BLaER1 (cell line): ENCODE data around the gene CARHSP1.
A peak's percentile ranks its signal among the peaks of the same experiment; 100 is the strongest.

Experiments used
- H3K27ac ChIP-seq: shearing (Covaris generic); formaldehyde crosslinking; 2 replicates; pipeline ENCODE4 v1.8.1; 2022
- H3K27me3 ChIP-seq: shearing (Covaris generic); formaldehyde crosslinking; 2 replicates; pipeline ENCODE4 v1.8.1; 2022
- H3K36me3 ChIP-seq: shearing (Covaris generic); formaldehyde crosslinking; 2 replicates; pipeline ENCODE4 v1.8.1; 2022
- H3K4me1 ChIP-seq: shearing (Covaris generic); formaldehyde crosslinking; 2 replicates; pipeline ENCODE4 v1.8.1; 2022
- H3K4me2 ChIP-seq: shearing (Covaris generic); formaldehyde crosslinking; 2 replicates; pipeline ENCODE4 v1.8.1; 2022
- H3K4me3 ChIP-seq: shearing (Covaris generic); formaldehyde crosslinking; 2 replicates; pipeline ENCODE4 v1.8.1; 2022
- H3K9ac ChIP-seq: shearing (Covaris generic); formaldehyde crosslinking; 2 replicates; pipeline ENCODE4 v1.8.1; 2022
- H3K9me3 ChIP-seq: shearing (Covaris generic); formaldehyde crosslinking; 2 replicates; pipeline ENCODE4 v1.8.1; 2022
- H4K20me1 ChIP-seq: shearing (Covaris generic); formaldehyde crosslinking; 2 replicates; pipeline ENCODE4 v1.8.1; 2022
- Cebpa-rat ChIP-seq: shearing (Covaris generic); IDR thresholded peaks from 2 replicates; pipeline ENCODE4 v1.8.1; 2022

The CARHSP1 gene

DNA sequence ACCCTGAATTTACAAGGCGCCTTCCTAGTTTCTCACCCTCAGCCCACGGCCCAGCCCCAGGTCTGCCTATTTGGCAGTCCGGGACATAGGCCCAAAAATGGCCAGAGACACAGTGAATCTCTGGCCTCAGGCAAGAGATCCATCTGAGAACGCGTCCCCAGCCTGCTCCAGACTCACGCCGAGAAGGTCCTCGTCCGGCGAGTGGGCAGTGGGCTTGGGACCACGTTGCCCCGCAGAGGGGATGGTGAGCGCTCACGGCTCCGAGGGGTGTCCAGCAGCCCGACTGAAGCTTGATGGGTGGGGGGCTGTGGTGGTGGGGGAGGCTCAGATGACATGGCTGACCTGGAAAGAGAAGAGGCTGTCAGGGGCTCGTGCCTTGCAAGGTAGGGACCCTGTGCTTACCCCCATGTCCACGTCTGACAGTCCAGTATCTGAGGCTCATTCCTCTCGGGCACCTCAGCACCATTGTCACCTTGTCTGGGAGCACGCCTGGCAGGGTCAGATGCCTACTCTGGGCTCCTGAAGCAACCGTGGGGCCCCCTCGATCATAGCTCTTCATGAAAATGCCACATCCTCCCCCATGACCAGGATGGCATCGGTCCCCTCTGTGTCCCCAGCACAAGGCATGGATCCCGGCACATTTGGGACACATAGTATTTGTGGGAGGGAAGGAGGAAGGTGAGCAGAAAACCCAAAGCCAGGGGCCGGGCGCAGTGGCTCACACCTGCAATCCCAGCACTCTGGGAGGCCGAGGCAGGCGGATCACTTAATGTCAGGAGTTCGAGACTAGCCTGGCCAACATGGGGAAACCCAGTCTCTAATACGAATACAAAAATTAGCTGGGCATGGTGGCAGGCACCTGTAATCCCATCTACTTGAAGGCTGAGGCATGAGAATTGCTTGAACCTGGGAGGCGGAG lies 9.6 kb downstream of the CARHSP1 start:
- TF ChIP-seq Cebpa-rat, result no peak
- Histone ChIP-seq H3K36me3 (peaks cover 90% of the 10 kb centered on the region), H3K4me1 (peaks cover 100% of the 10 kb centered on the region), H3K9ac (peak overlapping the region; percentile 43), H3K27me3 (no peaks in the 10 kb centered on the region), H4K20me1 (peaks cover 79% of the 10 kb centered on the region), H3K4me3 (no peak overlapping the region), H3K9me3 (no peaks in the 10 kb centered on the region), H3K4me2 (peak overlapping the region; percentile 96), H3K27ac (peak overlapping the region; percentile 76)

DNA sequence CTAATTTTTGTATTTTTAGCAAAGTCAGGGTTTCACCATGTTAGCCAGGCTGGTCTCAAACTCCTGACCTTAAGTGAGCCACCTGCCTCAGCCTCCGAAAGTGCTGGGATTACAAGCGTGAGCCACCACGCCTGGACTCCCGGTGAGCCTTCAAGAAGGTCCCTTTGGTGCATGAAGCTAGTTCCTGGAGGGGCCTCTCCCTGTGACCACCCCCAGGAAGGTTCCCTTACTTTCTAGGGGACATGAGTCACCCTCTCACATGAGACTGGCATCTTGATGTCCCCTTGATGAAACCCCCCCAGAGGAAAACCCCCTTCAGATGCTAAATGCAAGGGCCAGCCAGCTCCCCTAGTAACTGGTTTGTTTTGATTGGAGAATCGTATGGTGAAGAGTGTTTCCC lies 12.8 kb downstream of the CARHSP1 start:
- Histone ChIP-seq H3K36me3 (peaks cover 90% of the 10 kb centered on the region), H3K4me2 (peak overlapping the region; percentile 96), H3K9me3 (no peaks in the 10 kb centered on the region), H3K9ac (peak overlapping the region; percentile 75; the same call in 1 of the 2 replicates), H3K27ac (peak overlapping the region; percentile 82), H3K4me1 (peaks cover 100% of the 10 kb centered on the region), H3K4me3 (peak overlapping the region; percentile 54; the same call in 1 of the 2 replicates), H4K20me1 (peaks cover 60% of the 10 kb centered on the region), H3K27me3 (no peaks in the 10 kb centered on the region)
- TF ChIP-seq Cebpa-rat, result no peak

DNA sequence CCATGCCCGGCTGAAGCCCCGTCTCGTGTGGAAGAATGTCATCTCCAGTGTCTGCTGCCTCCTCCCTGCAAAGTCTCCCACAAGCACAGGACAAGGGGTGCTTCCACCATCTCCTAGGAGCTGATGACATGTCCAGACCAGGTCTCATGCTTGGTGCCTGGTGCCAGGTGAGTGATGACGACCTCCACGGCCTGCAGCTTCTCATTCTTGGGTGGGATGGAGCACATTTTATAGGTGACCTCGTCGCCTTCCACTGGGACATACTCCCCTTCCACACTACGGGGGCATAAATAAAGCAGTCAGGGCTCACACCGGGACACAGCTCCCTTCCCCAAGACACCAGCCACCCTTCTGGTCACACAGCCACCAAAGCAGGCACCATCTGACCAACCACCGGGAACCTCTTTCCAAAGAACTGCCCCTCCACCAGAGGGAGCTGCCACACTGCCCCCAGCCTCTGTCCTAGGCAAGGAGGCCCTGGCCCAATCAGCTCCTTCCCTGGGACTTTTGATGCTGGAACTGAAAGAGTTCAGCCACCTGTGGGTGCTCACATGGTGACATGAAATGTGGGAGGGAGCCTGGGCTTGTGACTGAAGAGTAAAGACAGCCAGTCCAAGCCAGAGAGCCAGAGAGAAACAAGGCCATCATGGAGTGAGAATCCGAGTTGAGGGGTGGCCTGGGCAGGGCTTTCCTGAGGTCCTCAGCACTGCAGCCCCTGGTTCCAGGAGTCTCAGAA lies 13.6 kb downstream of the CARHSP1 start:
- Histone ChIP-seq H3K9me3 (no peaks in the 10 kb centered on the region), H3K4me3 (no peak overlapping the region), H3K36me3 (peaks cover 85% of the 10 kb centered on the region), H3K27me3 (no peaks in the 10 kb centered on the region), H3K9ac (peak overlapping the region; percentile 75; the same call in 1 of the 2 replicates), H3K4me2 (peak overlapping the region; percentile 96), H4K20me1 (peaks cover 55% of the 10 kb centered on the region), H3K27ac (peak overlapping the region; percentile 82), H3K4me1 (peaks cover 100% of the 10 kb centered on the region)
- TF ChIP-seq Cebpa-rat, result no peak

DNA sequence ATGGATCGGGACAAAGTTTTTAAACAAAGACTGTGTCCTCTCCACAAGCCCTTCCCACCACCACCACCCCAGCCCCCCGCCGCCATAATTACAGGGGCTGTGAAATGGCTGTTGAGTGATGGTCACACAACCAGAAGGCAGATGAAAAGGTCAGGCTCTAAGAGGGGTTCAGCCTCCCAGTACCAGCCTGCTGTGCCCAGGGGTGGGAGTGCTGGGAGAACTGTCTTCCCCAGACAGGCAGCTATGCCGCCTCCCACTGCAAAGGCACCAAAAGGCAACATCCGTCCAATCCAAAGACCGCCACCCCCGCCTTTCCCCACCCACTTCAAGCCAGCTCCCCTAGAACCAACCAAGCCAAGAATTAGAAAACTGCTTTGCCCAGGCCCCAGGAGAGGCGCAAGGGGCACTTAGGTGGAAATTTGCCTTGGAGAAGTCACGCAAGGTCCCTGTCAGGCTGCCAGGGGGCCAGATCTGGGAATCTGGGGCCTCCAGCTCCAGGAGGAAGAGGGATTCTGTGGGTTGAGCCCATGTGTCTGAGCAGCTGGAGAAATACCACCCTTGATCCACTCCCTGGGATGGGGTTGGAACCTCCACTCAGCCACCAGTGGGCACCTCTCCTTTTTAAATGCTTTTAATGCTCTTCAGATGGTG lies 14.4 kb downstream of the CARHSP1 start:
- peaks cover 47% of the 10 kb centered on the region for H4K20me1 ChIP-seq
- no peak for TF ChIP-seq Cebpa-rat
- peaks cover 85% of the 10 kb centered on the region for H3K36me3 ChIP-seq

DNA sequence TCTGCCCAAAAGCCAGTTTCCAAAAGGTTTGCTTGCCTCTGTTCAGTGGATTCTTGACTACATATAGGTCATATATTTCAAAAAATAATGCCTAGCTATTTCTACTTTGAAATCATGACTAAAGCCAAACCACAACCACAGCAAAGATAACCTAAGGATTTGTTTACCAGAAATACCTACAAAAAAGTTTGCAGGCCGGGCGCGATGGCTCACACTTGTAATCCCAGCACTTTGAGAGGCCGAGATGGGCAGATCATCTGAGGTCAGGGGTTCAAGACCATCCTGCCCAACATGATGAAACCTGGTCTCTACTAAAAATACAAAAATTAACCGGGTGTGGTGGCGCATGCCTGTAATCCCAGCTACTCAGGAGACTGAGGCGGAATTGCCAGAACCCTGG lies 15.2 kb downstream of the CARHSP1 start:
- Histone ChIP-seq H3K36me3 (peaks cover 85% of the 10 kb centered on the region), H3K4me2 (peak overlapping the region; percentile 96), H3K27ac (peak overlapping the region; percentile 84), H3K27me3 (no peaks in the 10 kb centered on the region), H4K20me1 (peaks cover 39% of the 10 kb centered on the region), H3K4me3 (no peak overlapping the region), H3K9ac (0 out of 2 replicates have a peak overlapping the region, but pooled peaks have one; percentile 35), H3K4me1 (peaks cover 100% of the 10 kb centered on the region), H3K9me3 (no peaks in the 10 kb centered on the region)
- TF ChIP-seq Cebpa-rat, result no peak

More for the DNA sequence above, 14.4 kb downstream of the CARHSP1 start:
- H3K4me1 ChIP-seq, result peaks cover 100% of the 10 kb centered on the region
- no peaks in the 10 kb centered on the region for H3K9me3 ChIP-seq
- no peaks in the 10 kb centered on the region for H3K27me3 ChIP-seq
- H3K4me2 ChIP-seq, result peak overlapping the region; percentile 96
- peak overlapping the region; percentile 82 for H3K27ac ChIP-seq
- no peak overlapping the region for H3K4me3 ChIP-seq
- peak overlapping the region; percentile 59 for H3K9ac ChIP-seq

DNA sequence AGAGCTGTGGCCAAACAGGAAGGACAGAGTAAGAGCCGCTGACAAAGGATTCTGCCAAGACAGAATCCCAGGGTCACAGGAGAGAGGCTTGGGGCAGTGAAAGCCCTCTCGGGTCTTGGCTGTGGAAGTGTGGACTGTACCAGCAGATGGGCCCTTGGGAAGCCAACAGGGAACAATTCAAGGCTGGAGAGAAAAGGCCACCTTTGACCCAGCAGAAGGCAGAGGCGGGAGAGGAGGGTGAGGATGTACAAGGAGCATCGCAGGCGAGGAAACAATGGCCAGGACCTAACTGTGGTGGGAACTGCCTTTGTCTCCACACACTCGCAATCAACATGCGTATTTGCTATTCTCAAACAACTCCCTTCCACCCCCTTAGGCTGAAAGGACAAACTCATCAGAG lies 15.7 kb downstream of the CARHSP1 start:
- H3K9me3 ChIP-seq, result no peaks in the 10 kb centered on the region
- H3K9ac ChIP-seq, result no peak overlapping the region
- no peak for TF ChIP-seq Cebpa-rat
- peaks cover 85% of the 10 kb centered on the region for H3K36me3 ChIP-seq
- H3K27ac ChIP-seq, result peak overlapping the region; percentile 84
- H4K20me1 ChIP-seq, result peaks cover 34% of the 10 kb centered on the region
- H3K4me3 ChIP-seq, result no peak overlapping the region
- no peaks in the 10 kb centered on the region for H3K27me3 ChIP-seq
- H3K4me1 ChIP-seq, result peaks cover 100% of the 10 kb centered on the region
- H3K4me2 ChIP-seq, result peak overlapping the region; percentile 96

DNA sequence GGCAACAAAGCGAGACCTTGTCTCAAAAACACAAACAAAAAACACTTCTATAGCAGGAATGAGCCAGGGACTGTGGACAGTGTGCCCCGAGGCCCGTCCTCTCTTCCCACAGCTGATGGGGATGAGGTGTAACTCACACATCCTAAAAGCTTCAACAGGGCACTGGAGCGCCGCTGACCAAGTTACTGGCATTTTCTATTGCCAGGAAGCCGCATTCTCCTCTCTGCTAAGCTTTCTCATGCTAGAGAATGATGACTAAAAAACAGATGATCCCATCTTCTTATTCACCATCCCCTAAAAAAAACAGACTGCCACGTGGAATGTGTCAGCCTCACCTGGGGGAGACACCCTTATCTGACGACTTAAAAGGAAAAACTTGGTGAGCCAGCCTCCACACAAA lies 16.3 kb downstream of the CARHSP1 start:
- Histone ChIP-seq H4K20me1 (peaks cover 29% of the 10 kb centered on the region), H3K36me3 (peaks cover 83% of the 10 kb centered on the region), H3K4me1 (peaks cover 99% of the 10 kb centered on the region), H3K4me2 (peak overlapping the region; percentile 96), H3K9ac (no peak overlapping the region), H3K27me3 (no peaks in the 10 kb centered on the region), H3K27ac (peak overlapping the region; percentile 84), H3K9me3 (no peaks in the 10 kb centered on the region), H3K4me3 (no peak overlapping the region)
- no peak for TF ChIP-seq Cebpa-rat

DNA sequence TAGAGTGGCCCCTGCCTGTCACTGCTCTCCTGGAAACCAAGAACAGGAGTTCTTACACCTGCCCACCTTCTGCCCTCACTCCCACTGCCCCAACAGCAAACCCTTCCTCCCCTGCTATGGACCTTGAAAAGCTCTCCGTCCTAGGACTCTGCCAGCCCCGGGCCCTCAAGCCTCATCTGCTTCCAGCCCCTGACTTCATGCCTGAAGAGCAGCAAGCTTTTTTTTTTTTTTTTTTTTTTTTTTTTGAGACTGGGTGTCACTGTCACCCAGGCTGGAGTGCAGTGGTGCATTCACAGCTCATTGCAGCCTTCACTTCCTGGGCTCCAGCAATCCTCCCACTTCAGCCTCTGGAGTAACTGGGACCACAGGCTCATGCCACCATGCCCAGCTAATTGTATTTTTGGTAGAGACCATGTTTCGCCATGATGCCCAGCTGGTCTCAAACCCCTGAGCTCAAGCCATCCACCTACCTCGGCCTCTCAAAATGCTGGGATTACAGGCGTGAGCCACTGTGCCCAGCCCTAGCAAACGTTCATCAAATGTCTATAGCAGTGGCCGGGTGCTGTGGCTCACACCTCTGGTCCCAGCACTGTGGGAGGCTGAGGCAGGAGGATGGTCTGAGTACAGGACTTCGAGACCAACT lies 16.9 kb downstream of the CARHSP1 start:
- Histone ChIP-seq H3K4me3 (no peak overlapping the region), H3K4me2 (peak overlapping the region; percentile 96), H3K27me3 (no peaks in the 10 kb centered on the region), H3K9ac (peak overlapping the region; percentile 71; the same call in 1 of the 2 replicates), H3K36me3 (peaks cover 88% of the 10 kb centered on the region), H4K20me1 (peaks cover 27% of the 10 kb centered on the region), H3K27ac (peak overlapping the region; percentile 84), H3K9me3 (no peaks in the 10 kb centered on the region), H3K4me1 (peaks cover 99% of the 10 kb centered on the region)
- no peak for TF ChIP-seq Cebpa-rat

DNA sequence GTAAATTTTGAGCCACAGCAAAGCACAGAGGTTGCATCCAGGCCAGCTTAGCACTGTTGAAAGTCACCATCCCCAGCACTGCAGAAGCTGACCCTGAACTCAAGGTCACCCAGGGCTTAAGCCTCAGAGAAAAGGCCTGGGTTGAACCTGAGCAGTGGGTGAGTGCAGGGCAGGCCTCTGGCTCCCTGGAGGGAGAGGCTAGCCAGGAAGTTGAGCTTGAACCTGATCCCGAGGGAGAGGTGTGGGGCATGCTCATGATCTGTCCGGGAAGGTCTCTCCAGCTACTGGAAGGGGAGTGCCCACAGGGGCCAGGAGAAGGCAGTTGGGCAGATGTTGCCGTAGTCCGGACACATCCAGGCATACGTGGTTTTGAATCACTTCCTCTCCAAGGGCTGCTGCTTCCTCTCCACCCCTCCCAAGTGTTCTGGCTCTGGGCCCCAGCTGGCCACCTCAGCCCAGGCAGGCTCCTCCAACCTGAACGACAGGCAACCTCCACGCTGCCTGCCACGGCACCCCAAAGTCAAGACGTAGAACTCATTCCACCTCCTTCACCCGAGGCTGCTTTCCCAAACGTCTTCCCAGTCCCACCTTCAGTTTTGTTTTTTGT lies 18.4 kb downstream of the CARHSP1 start:
- H3K27ac ChIP-seq, result peak overlapping the region; percentile 84
- H3K36me3 ChIP-seq, result peaks cover 88% of the 10 kb centered on the region
- H3K4me2 ChIP-seq, result peak overlapping the region; percentile 96

More for the DNA sequence above, 18.4 kb downstream of the CARHSP1 start:
- no peak for TF ChIP-seq Cebpa-rat
- Histone ChIP-seq H3K27me3 (no peaks in the 10 kb centered on the region), H3K4me1 (peaks cover 99% of the 10 kb centered on the region), H4K20me1 (peaks cover 32% of the 10 kb centered on the region), H3K9ac (peak overlapping the region; percentile 71), H3K4me3 (peak overlapping the region; percentile 31), H3K9me3 (no peaks in the 10 kb centered on the region)
